Stimulated activated memory B cell treated with anti-CD40 and anti-IgM and Interleukin-4, amounts not matched to agents 10 μg/mL and 1 μg/mL and 100 μg/mL, for 72 hours (primary cell): ENCODE results near the gene RAMP3.

ENCODE experiments used
- ATAC-seq: fragments of 150-1000 bp; cut with Tn5 transposase; 2 replicates; pipeline ENCODE4 v1.10.0; 2021
- H3K27ac Mint-ChIP-seq: one replicate; pipeline ENCODE4 v1.8.0; 2022; ENCODE audit warnings: mild to moderate bottlenecking, mixed read lengths
- H3K27me3 Mint-ChIP-seq: one replicate; pipeline ENCODE4 v1.8.0; 2022; ENCODE audit warnings: mixed read lengths
- H3K36me3 Mint-ChIP-seq: one replicate; pipeline ENCODE4 v1.8.0; 2022; ENCODE audit warnings: mixed read lengths
- H3K4me1 Mint-ChIP-seq: one replicate; pipeline ENCODE4 v1.8.0; 2022; ENCODE audit warnings: mixed read lengths
- H3K4me3 Mint-ChIP-seq: one replicate; pipeline ENCODE4 v1.8.0; 2022; ENCODE audit warnings: mild to moderate bottlenecking, moderate library complexity, mixed read lengths
- H3K9me3 Mint-ChIP-seq: one replicate; pipeline ENCODE4 v1.8.0; 2022; ENCODE audit warnings: mixed read lengths

Gene RAMP3

GRCh38 chr7:45186261-45186813, 28.7 kb downstream of the RAMP3 start:
- no peaks in the 10 kb centered on the region for H3K36me3 Mint-ChIP-seq
- ATAC-seq: no peak
- peaks cover 24% of the 10 kb centered on the region for H3K27me3 Mint-ChIP-seq
- no peak overlapping the region for H3K4me3 Mint-ChIP-seq
- H3K4me1 Mint-ChIP-seq: no peaks in the 10 kb centered on the region
- H3K9me3 Mint-ChIP-seq: no peaks in the 10 kb centered on the region
- no peak overlapping the region for H3K27ac Mint-ChIP-seq

- no peak overlapping the region for H3K4me3 Mint-ChIP-seq
- no peak for ATAC-seq
- no peaks in the 10 kb centered on the region for H3K9me3 Mint-ChIP-seq
- peaks cover 29% of the 10 kb centered on the region for H3K27me3 Mint-ChIP-seq
- H3K36me3 Mint-ChIP-seq: no peaks in the 10 kb centered on the region
- H3K4me1 Mint-ChIP-seq: no peaks in the 10 kb centered on the region
- H3K27ac Mint-ChIP-seq: no peak overlapping the region
These were observed 29.7 kb downstream of the RAMP3 start for GRCh38 chr7:45187089-45187945.

- no peak for ATAC-seq
- H3K9me3 Mint-ChIP-seq: no peaks in the 10 kb centered on the region
- H3K27me3 Mint-ChIP-seq: peaks cover 36% of the 10 kb centered on the region
- no peaks in the 10 kb centered on the region for H3K36me3 Mint-ChIP-seq
- H3K4me1 Mint-ChIP-seq: no peaks in the 10 kb centered on the region
- H3K4me3 Mint-ChIP-seq: no peak overlapping the region
- no peak overlapping the region for H3K27ac Mint-ChIP-seq
These were observed 30.4 kb downstream of the RAMP3 start for GRCh38 chr7:45187946-45188411.

DNA sequence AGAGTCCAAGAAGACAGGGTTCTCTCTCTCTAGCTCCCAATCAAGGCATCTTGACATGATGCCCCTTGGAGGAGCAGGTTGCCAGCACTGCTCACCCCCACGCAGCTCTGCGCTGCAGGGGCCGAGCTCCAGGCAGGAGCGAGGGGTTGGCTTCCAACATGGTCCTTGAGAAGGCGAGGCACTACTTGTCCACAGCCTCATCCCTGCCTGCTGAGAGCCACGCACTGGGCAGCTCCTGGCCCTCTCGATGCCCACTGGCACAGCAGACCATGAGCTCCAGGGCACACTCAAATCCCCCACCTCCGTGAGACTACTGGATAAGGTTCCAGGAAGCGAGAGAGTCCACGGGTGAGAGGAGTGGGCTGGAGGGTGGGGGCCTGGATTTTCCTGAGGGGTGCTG, 31.1 kb downstream of the RAMP3 start:
- ATAC-seq: no peak
- Mint-ChIP-seq H3K4me1 (no peaks in the 10 kb centered on the region), H3K36me3 (no peaks in the 10 kb centered on the region), H3K4me3 (no peak overlapping the region), H3K27ac (no peak overlapping the region), H3K9me3 (no peaks in the 10 kb centered on the region), H3K27me3 (peaks cover 37% of the 10 kb centered on the region)

DNA sequence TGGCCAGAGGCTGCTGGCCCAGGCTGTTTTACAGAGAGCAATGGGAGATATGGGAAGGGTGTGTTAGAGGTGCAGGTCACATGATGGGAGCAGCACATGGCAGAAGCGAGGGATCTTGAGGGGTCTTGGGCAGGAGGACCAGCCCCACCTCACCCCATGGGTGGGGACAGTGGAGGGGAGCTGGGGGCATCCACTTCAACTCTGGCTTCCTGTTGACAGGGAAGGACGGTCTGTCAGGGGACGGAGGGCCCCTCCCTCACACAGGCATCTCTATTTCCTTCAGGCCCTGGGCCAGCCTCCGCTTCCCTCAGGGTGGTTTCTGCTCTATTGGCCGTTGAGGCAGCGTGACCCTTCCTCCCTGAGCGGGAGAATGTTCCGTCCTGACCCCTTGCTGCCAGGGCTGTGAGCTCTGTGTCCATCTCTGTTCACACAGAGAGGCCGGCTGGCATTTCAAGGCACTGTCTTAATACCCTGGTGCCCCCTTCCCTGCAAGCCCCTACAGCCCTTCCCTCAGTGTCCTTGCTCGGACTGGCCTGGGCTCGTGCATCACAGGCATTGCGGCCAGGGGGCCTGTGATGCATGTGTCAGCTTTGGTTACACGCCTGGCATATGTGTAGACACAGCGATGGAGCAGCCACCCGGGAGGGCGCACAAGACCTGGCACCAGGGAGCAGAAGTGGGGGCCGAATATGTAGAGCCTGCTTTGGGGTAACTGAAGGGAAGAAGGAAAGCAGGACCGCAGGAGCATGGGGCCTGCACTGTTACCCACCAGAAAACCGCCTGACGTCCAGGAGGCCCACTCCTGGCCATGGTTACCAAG, 31.8 kb downstream of the RAMP3 start:
- Mint-ChIP-seq H3K9me3 (no peaks in the 10 kb centered on the region), H3K4me1 (no peaks in the 10 kb centered on the region), H3K36me3 (no peaks in the 10 kb centered on the region), H3K4me3 (no peak overlapping the region), H3K27me3 (peaks cover 41% of the 10 kb centered on the region), H3K27ac (no peak overlapping the region)
- ATAC-seq: no peak

GRCh38 chr7:45190406-45191165, 33.0 kb downstream of the RAMP3 start:
- H3K27me3 Mint-ChIP-seq: peaks cover 51% of the 10 kb centered on the region
- no peaks in the 10 kb centered on the region for H3K36me3 Mint-ChIP-seq
- H3K4me1 Mint-ChIP-seq: no peaks in the 10 kb centered on the region
- ATAC-seq: no peak
- H3K9me3 Mint-ChIP-seq: no peaks in the 10 kb centered on the region
- no peak overlapping the region for H3K4me3 Mint-ChIP-seq
- no peak overlapping the region for H3K27ac Mint-ChIP-seq

GRCh38 chr7:45191396-45191795, 33.8 kb downstream of the RAMP3 start:
- Mint-ChIP-seq H3K27me3 (peaks cover 53% of the 10 kb centered on the region), H3K9me3 (no peaks in the 10 kb centered on the region), H3K4me1 (peaks cover 2% of the 10 kb centered on the region), H3K27ac (no peak overlapping the region), H3K36me3 (no peaks in the 10 kb centered on the region), H3K4me3 (no peak overlapping the region)
- no peak for ATAC-seq

DNA sequence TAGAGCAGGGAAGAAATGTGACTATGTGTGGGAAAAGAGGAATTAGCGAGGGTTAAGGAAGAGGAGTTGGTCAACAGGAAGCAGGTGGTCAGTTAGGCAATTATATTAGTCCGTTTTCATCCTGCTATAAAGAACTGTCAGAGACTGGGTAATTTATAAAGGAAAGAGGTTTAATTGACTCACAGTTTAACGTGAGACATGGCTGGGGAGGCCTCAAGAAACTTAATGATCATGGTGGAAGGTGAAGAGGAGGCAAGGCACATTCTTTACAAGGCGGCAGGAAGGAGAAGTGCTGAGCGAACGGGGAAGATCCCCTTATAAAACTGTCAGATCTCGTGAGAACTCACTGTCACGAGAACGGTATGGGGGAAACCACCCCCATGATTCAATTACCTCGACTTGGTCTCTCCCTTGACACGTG, 35.0 kb downstream of the RAMP3 start:
- Mint-ChIP-seq H3K27me3 (peaks cover 49% of the 10 kb centered on the region), H3K4me1 (peaks cover 9% of the 10 kb centered on the region), H3K27ac (no peak overlapping the region), H3K36me3 (no peaks in the 10 kb centered on the region), H3K9me3 (no peaks in the 10 kb centered on the region), H3K4me3 (no peak overlapping the region)
- ATAC-seq: no peak

- Mint-ChIP-seq H3K27ac (no peak overlapping the region), H3K9me3 (no peaks in the 10 kb centered on the region), H3K27me3 (peaks cover 47% of the 10 kb centered on the region), H3K36me3 (no peaks in the 10 kb centered on the region), H3K4me1 (peaks cover 9% of the 10 kb centered on the region), H3K4me3 (no peak overlapping the region)
- ATAC-seq: no peak
These were observed 36.2 kb downstream of the RAMP3 start for GRCh38 chr7:45193828-45194227.

GRCh38 chr7:45196374-45196773, 38.8 kb downstream of the RAMP3 start:
- H3K4me1 Mint-ChIP-seq: peaks cover 9% of the 10 kb centered on the region
- no peak overlapping the region for H3K27ac Mint-ChIP-seq
- peak; percentile 94 for ATAC-seq

DNA sequence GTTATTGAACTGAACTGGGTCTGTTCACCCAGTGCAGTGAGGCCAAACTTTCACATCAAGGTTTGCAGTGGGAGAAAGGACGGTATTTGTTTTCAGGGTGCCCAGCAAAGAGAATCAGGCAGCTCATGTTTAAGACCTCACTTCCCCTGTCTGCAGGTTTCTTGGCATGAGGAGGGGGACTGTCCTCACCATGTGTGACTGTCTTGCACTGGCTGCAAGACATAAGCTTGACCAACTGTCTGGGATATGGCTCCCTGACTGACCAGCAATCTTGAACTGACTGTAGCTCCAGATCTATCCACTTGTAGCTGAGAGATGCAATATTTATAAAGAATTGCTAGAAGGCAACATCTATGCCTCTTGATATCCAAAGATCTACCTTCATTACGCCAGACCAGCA, 39.9 kb downstream of the RAMP3 start:
- Mint-ChIP-seq H3K9me3 (no peaks in the 10 kb centered on the region), H3K4me1 (peaks cover 9% of the 10 kb centered on the region)
- no peak for ATAC-seq

More at GRCh38 chr7:45196374-45196773, 38.8 kb downstream of the RAMP3 start:
- H3K36me3 Mint-ChIP-seq: no peaks in the 10 kb centered on the region
- H3K4me3 Mint-ChIP-seq: no peak overlapping the region
- H3K27me3 Mint-ChIP-seq: peaks cover 44% of the 10 kb centered on the region
- no peaks in the 10 kb centered on the region for H3K9me3 Mint-ChIP-seq

DNA sequence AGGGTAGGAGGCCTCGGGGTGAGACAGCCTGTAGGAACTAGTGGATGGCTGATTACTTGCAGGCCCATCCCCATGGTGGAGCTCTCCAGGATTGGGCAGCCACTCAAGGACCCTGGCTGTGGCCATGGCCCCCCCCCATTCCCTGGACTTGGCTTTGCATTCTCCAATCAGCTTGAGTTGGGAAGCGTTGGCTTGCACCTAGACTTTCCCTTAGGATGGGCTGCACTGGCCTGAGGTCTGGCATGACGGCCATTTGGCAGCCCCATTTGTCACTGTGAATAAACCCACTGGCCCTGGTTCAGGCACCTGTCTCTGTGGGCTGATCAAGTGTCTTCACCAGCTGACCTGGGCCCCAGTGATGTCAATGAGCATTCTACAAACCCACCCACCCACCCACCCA, 41.4 kb downstream of the RAMP3 start:
- no peak overlapping the region for H3K4me3 Mint-ChIP-seq
- no peaks in the 10 kb centered on the region for H3K9me3 Mint-ChIP-seq
- H3K36me3 Mint-ChIP-seq: no peaks in the 10 kb centered on the region
- H3K4me1 Mint-ChIP-seq: peaks cover 13% of the 10 kb centered on the region
- ATAC-seq: no peak
- H3K27ac Mint-ChIP-seq: no peak overlapping the region
- H3K27me3 Mint-ChIP-seq: peaks cover 31% of the 10 kb centered on the region

More for the DNA sequence above, 39.9 kb downstream of the RAMP3 start:
- Mint-ChIP-seq H3K27me3 (peaks cover 37% of the 10 kb centered on the region), H3K27ac (no peak overlapping the region), H3K36me3 (no peaks in the 10 kb centered on the region), H3K4me3 (no peak overlapping the region)

DNA sequence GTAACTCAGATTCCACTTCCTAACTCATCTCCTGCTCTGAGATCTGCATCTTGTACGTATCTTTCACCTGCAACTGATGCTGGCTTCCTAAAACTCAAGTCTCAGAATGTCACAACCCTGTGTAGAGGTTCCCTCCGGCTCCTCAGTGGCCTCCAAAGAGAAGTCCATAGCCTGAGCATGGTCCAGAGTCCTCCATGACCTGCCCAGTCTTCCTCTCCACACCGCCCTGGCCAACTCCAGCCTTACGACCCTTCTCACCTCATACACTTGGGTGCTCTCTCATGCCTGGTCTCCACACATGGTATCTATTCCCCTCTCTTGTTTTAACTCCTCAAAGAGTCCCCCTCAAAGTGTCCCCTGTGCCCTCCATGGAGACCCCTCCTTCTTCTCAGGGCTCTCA, 41.9 kb downstream of the RAMP3 start:
- Mint-ChIP-seq H3K9me3 (no peaks in the 10 kb centered on the region), H3K27me3 (peaks cover 26% of the 10 kb centered on the region), H3K27ac (no peak overlapping the region), H3K4me3 (no peak overlapping the region), H3K4me1 (peaks cover 18% of the 10 kb centered on the region), H3K36me3 (no peaks in the 10 kb centered on the region)
- no peak for ATAC-seq

DNA sequence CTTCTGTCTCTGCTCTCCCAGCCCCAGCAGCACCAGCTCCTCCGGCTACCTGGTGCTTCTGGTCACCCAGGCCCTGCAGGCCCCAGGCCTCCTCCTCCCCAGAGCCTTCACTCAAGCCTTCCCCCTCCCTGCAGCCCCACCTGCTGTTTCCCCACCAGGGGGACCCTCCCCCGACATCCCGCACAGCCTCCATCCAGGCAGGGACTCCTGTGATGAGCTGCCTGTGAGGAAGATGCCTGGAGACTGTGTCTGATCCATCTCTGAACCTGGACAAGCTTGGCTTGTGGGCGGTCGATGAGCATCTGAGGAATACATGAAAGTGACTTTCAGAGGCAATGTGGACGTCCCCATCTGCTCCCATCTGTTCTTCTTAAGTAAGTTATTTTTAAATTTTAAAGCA, 45.0 kb downstream of the RAMP3 start:
- Mint-ChIP-seq H3K9me3 (peaks cover 4% of the 10 kb centered on the region), H3K27me3 (peaks cover 15% of the 10 kb centered on the region), H3K36me3 (no peaks in the 10 kb centered on the region), H3K4me1 (peaks cover 25% of the 10 kb centered on the region), H3K27ac (no peak overlapping the region), H3K4me3 (no peak overlapping the region)
- no peak for ATAC-seq

DNA sequence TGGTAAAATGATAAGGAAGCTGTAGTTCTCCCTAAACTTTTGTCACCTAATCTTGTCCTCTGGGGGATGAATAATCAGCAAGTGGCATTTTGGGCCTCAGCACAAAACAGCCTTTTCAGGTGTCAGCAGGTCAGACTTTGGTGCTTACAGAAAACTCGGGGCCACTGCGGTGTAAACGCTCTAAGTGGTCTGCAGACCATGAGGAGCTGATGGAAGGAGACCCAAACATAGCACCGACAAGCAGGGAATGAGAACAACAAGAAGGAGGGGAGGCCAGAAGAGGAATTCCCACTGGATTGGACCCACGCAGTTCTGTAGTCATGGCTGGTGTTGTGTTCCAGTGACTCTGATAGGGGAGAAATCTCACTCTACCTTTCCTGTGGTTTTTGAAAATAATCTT, 45.4 kb downstream of the RAMP3 start:
- Mint-ChIP-seq H3K27me3 (peaks cover 16% of the 10 kb centered on the region), H3K27ac (no peak overlapping the region), H3K4me3 (no peak overlapping the region), H3K4me1 (peaks cover 25% of the 10 kb centered on the region), H3K9me3 (peaks cover 4% of the 10 kb centered on the region), H3K36me3 (no peaks in the 10 kb centered on the region)
- ATAC-seq: no peak
